Parathyroid adenoma (tissue), 2 donors: ENCODE results near the gene SUB1.

ENCODE experiments used
- H2AFZ ChIP-seq: fragments of 300-600 bp; sonication (generic); one replicate; pipeline ENCODE4 v1.7.0; 2017; ENCODE audit warnings: antibody characterized with exemption, mild to moderate bottlenecking
- H3K27ac ChIP-seq: fragments of 300-600 bp; sonication (generic); one replicate; pipeline ENCODE4 v1.7.0; 2017
- H3K27me3 ChIP-seq: fragments of 300-600 bp; sonication (generic); one replicate; pipeline ENCODE4 v1.7.0; 2017; ENCODE audit warnings: low read length; ENCODE audit not compliant: control insufficient read depth, insufficient read depth
- H3K36me3 ChIP-seq: fragments of 300-600 bp; sonication (generic); one replicate; pipeline ENCODE4 v1.7.0; 2017; ENCODE audit warnings: low read length; ENCODE audit not compliant: control insufficient read depth, insufficient read depth
- H3K4me1 ChIP-seq: fragments of 300-600 bp; sonication (generic); one replicate; pipeline ENCODE4 v1.7.0; 2017; ENCODE audit warnings: control low read depth
- H3K4me2 ChIP-seq: fragments of 300-600 bp; sonication (generic); one replicate; pipeline ENCODE4 v1.7.0; 2017; ENCODE audit warnings: low read length
- H3K4me3 ChIP-seq: fragments of 300-600 bp; sonication (generic); one replicate; pipeline ENCODE4 v1.7.0; 2017; ENCODE audit warnings: low read depth, low read length
- H3K79me2 ChIP-seq: fragments of 300-600 bp; sonication (generic); one replicate; pipeline ENCODE4 v1.7.0; 2017; ENCODE audit warnings: control low read depth
- H3K9ac ChIP-seq: fragments of 300-600 bp; sonication (generic); one replicate; pipeline ENCODE4 v1.7.0; 2017; ENCODE audit warnings: mild to moderate bottlenecking
- H3K9me3 ChIP-seq: fragments of 300-600 bp; sonication (generic); one replicate; pipeline ENCODE4 v1.7.0; 2017; ENCODE audit warnings: low read length; ENCODE audit not compliant: control insufficient read depth
- CTCF ChIP-seq: fragments of 300-600 bp; sonication (generic); IDR thresholded peaks from one replicate; pipeline ENCODE4 v1.7.0; 2017; ENCODE audit warnings: antibody characterized with exemption, mild to moderate bottlenecking
- donor health status: primary hyperparathyroidism.

Gene SUB1

GRCh38 chr5:32598260-32598937 lies 13.0 kb downstream of the SUB1 start:
- H3K4me1 ChIP-seq = peaks cover 9% of the 10 kb centered on the region
- H3K4me2 ChIP-seq = no peak overlapping the region
- no peak overlapping the region for H2AFZ ChIP-seq
- H3K36me3 ChIP-seq = peaks cover 5% of the 10 kb centered on the region
- peaks cover 14% of the 10 kb centered on the region for H3K79me2 ChIP-seq
- no peaks in the 10 kb centered on the region for H3K27me3 ChIP-seq
- TF ChIP-seq CTCF = no peak
- H3K9me3 ChIP-seq = no peaks in the 10 kb centered on the region
- H3K4me3 ChIP-seq = no peak overlapping the region
- no peak overlapping the region for H3K9ac ChIP-seq
- H3K27ac ChIP-seq = no peak overlapping the region

GRCh38 chr5:32598997-32599549 lies 13.7 kb downstream of the SUB1 start:
- Histone ChIP-seq H3K4me1 (peaks cover 9% of the 10 kb centered on the region), H3K79me2 (peaks cover 8% of the 10 kb centered on the region), H2AFZ (no peak overlapping the region), H3K36me3 (peaks cover 5% of the 10 kb centered on the region), H3K9ac (no peak overlapping the region), H3K4me3 (no peak overlapping the region), H3K27me3 (no peaks in the 10 kb centered on the region), H3K4me2 (no peak overlapping the region), H3K9me3 (no peaks in the 10 kb centered on the region), H3K27ac (no peak overlapping the region)
- TF ChIP-seq CTCF = no peak

- Histone ChIP-seq H3K27me3 (no peaks in the 10 kb centered on the region), H2AFZ (no peak overlapping the region), H3K4me3 (no peak overlapping the region), H3K9me3 (no peaks in the 10 kb centered on the region), H3K4me1 (peaks cover 9% of the 10 kb centered on the region), H3K36me3 (peaks cover 5% of the 10 kb centered on the region), H3K9ac (no peak overlapping the region), H3K4me2 (no peak overlapping the region), H3K79me2 (peaks cover 3% of the 10 kb centered on the region), H3K27ac (no peak overlapping the region)
- no peak for TF ChIP-seq CTCF
These were observed 14.8 kb downstream of the SUB1 start for GRCh38 chr5:32600054-32600622.

- no peaks in the 10 kb centered on the region for H3K27me3 ChIP-seq
- H3K79me2 ChIP-seq = peaks cover 3% of the 10 kb centered on the region
- no peak overlapping the region for H2AFZ ChIP-seq
- H3K4me1 ChIP-seq = peaks cover 9% of the 10 kb centered on the region
- H3K4me3 ChIP-seq = no peak overlapping the region
- H3K9me3 ChIP-seq = no peaks in the 10 kb centered on the region
- H3K4me2 ChIP-seq = no peak overlapping the region
- TF ChIP-seq CTCF = no peak
- no peak overlapping the region for H3K9ac ChIP-seq
- H3K27ac ChIP-seq = no peak overlapping the region
- H3K36me3 ChIP-seq = peaks cover 5% of the 10 kb centered on the region
These were observed 16.4 kb downstream of the SUB1 start for GRCh38 chr5:32601623-32602295.
